H1 (cell line): ENCODE results near the gene KIAA1755. TPM values are rescaled to one million over a fixed set of nuclear protein-coding genes. Genes with fewer than 3 reads are reported as not detected.

ENCODE experiments used
- CTCF ChIA-PET: fragments of 300-600 bp; sonication (Branson Sonifier 250); formaldehyde crosslinking; loops from one replicate; lab custom pipeline; 2021; ENCODE audit not compliant: partially characterized antibody; lab: Charles Lee
- POLR2A ChIA-PET: fragments of 300-600 bp; sonication (Branson Sonifier 250); formaldehyde crosslinking; loops from one replicate; lab custom pipeline; 2021; ENCODE audit warnings: inconsistent platforms; ENCODE audit not compliant: partially characterized antibody; lab: Charles Lee
- DNase-seq, 2 experiments: peaks; one replicate each; pipeline versions ENCODE4 v3.0.0 to v3.0.0-alpha.2; 2010 to 2022; ENCODE audit warnings: low spot score in 2 of 2, low read depth in 1 of 2, mixed read lengths in 1 of 2
- FAIRE-seq: peaks from 2 replicates; lab custom pipeline; 2011; peaks lifted over from hg19 to GRCh38; lab: Jason Lieb, UNC
- H2AFZ ChIP-seq: 2 replicates; pipeline ENCODE4 v1.8.1; 2012; ENCODE audit warnings: low read length, inconsistent platforms
- H2AK5ac ChIP-seq: 2 replicates; pipeline ENCODE4 v1.6.1; 2013; ENCODE audit warnings: low read depth, low read length
- H2BK120ac ChIP-seq: replicated peaks from 2 replicates; pipeline ENCODE3; 2013; ENCODE audit warnings: low read depth, low read length, inconsistent platforms
- H2BK12ac ChIP-seq: 2 replicates; pipeline ENCODE4 v1.6.1; 2013; ENCODE audit warnings: low read depth, low read length
- H2BK15ac ChIP-seq: 2 replicates; pipeline ENCODE4 v1.6.1; 2013; ENCODE audit warnings: low read length
- H2BK20ac ChIP-seq: 2 replicates; pipeline ENCODE4 v1.6.1; 2013; ENCODE audit warnings: low read length
- H2BK5ac ChIP-seq: 2 replicates; pipeline ENCODE4 v1.6.1; 2013; ENCODE audit warnings: low read depth, low read length
- H3K14ac ChIP-seq: 2 replicates; pipeline ENCODE4 v1.6.1; 2013; ENCODE audit warnings: inconsistent platforms; ENCODE audit not compliant: insufficient read length
- H3K18ac ChIP-seq: 2 replicates; pipeline ENCODE4 v1.6.1; 2013; ENCODE audit warnings: low read length; ENCODE audit errors: extremely low read depth
- H3K23ac ChIP-seq: 2 replicates; pipeline ENCODE4 v1.6.1; 2013; ENCODE audit warnings: inconsistent platforms; ENCODE audit not compliant: insufficient read length
- H3K23me2 ChIP-seq: 2 replicates; pipeline ENCODE4 v1.6.1; 2013; ENCODE audit warnings: low read depth, low read length
- H3K27ac ChIP-seq: 2 replicates; pipeline ENCODE4 v1.6.1; 2011; ENCODE audit warnings: low read depth, low read length, inconsistent platforms
- H3K27me3 ChIP-seq, 4 experiments: replicated peaks in 1 of 4; 1 replicate in 1 of 4; 2 replicates in 3 of 4; pipeline versions ENCODE4 v1.6.1 to v1.8.1; 2011 to 2013; ENCODE audit warnings: low read length in 3 of 4, mild to moderate bottlenecking in 3 of 4, inconsistent platforms in 2 of 4, mixed read lengths in 2 of 4, moderate library complexity in 1 of 4; ENCODE audit not compliant: control insufficient read depth in 3 of 4, insufficient read depth in 3 of 4; ENCODE audit errors: extremely low read depth in 1 of 4
- H3K36me3 ChIP-seq, 4 experiments: 2 replicates each; pipeline versions ENCODE4 v1.6.1 to v1.8.1; 2011 to 2013; ENCODE audit warnings: mild to moderate bottlenecking in 4 of 4, low read length in 3 of 4, moderate library complexity in 2 of 4, control low read depth in 1 of 4, inconsistent platforms in 1 of 4; ENCODE audit not compliant: insufficient read depth in 4 of 4, control insufficient read depth in 2 of 4
- H3K4ac ChIP-seq: replicated peaks from 2 replicates; pipeline ENCODE3; 2013; ENCODE audit warnings: low read length, low read depth, mixed read lengths, inconsistent platforms; ENCODE audit not compliant: insufficient read length
- H3K4me1 ChIP-seq, 4 experiments: replicated peaks in 1 of 4; 1 replicate in 1 of 4; 2 replicates in 3 of 4; pipeline versions ENCODE4 v1.6.1 to v1.8.1; 2011 to 2013; ENCODE audit warnings: low read length in 3 of 4, inconsistent platforms in 2 of 4, mixed read lengths in 1 of 4; ENCODE audit not compliant: insufficient read depth in 4 of 4, control insufficient read depth in 3 of 4
- H3K4me2 ChIP-seq, 2 experiments: 2 replicates each; pipeline versions ENCODE4 v1.6.1 to v1.8.1; 2011 to 2013; ENCODE audit warnings: low read depth in 2 of 2, low read length in 2 of 2, control low read depth in 1 of 2, inconsistent platforms in 1 of 2, mild to moderate bottlenecking in 1 of 2; ENCODE audit not compliant: insufficient read depth in 1 of 2
- H3K4me3 ChIP-seq, 4 experiments: fragments of 200-600, 300-600 bp in 1 of 4; sonication (generic), shearing (Covaris generic), sonication (Bioruptor Twin) in 1 of 4; 2 replicates each; pipeline versions ENCODE4 v1.5.1 to v1.8.1; 2011 to 2016; ENCODE audit warnings: low read length in 4 of 4, low read depth in 3 of 4, control low read depth in 2 of 4, inconsistent platforms in 2 of 4, mild to moderate bottlenecking in 2 of 4, mixed read lengths in 1 of 4, moderate library complexity in 1 of 4; ENCODE audit not compliant: insufficient read depth in 2 of 4; ENCODE audit errors: extremely low read depth in 1 of 4
- H3K56ac ChIP-seq: replicated peaks from 2 replicates; pipeline ENCODE3; 2013; ENCODE audit warnings: low read depth, mild to moderate bottlenecking, mixed read lengths, low read length, inconsistent platforms; ENCODE audit not compliant: insufficient read length
- H3K79me1 ChIP-seq: 2 replicates; pipeline ENCODE4 v1.6.1; 2013; ENCODE audit warnings: low read depth, low read length, control low read depth
- H3K79me2 ChIP-seq, 2 experiments: 2 replicates each; pipeline versions ENCODE4 v1.6.1 to v1.8.1; 2012 to 2013; ENCODE audit warnings: low read length in 2 of 2, mild to moderate bottlenecking in 2 of 2, inconsistent platforms in 1 of 2; ENCODE audit not compliant: insufficient read depth in 2 of 2, control insufficient read depth in 1 of 2
- H3K9ac ChIP-seq, 4 experiments: replicated peaks in 1 of 4; 1 replicate in 1 of 4; 2 replicates in 3 of 4; pipeline versions ENCODE4 v1.6.1 to v1.8.1; 2011 to 2013; ENCODE audit warnings: low read depth in 3 of 4, low read length in 3 of 4, control low read depth in 2 of 4, mild to moderate bottlenecking in 2 of 4, moderate library complexity in 2 of 4, inconsistent platforms in 1 of 4; ENCODE audit errors: extremely low read depth in 1 of 4
- H3K9me3 ChIP-seq, 2 experiments: 2 replicates each; pipeline versions ENCODE4 v1.6.1 to v1.8.1; 2012 to 2013; ENCODE audit warnings: mild to moderate bottlenecking in 2 of 2, moderate library complexity in 2 of 2, control low read depth in 1 of 2, inconsistent platforms in 1 of 2, low read depth in 1 of 2, low read length in 1 of 2, mixed read lengths in 1 of 2; ENCODE audit not compliant: insufficient read depth in 2 of 2
- H4K20me1 ChIP-seq, 2 experiments: replicated peaks in 1 of 2; 2 replicates each; pipeline versions ENCODE3 to v1.8.1; 2011 to 2013; ENCODE audit warnings: inconsistent platforms in 2 of 2, low read length in 2 of 2, mild to moderate bottlenecking in 1 of 2; ENCODE audit not compliant: insufficient read depth in 2 of 2, control insufficient read depth in 1 of 2
- H4K5ac ChIP-seq: 2 replicates; pipeline ENCODE4 v1.6.1; 2013; ENCODE audit warnings: low read length, low read depth, mixed read lengths, inconsistent platforms; ENCODE audit not compliant: insufficient read length
- H4K8ac ChIP-seq: 2 replicates; pipeline ENCODE4 v1.8.0; 2013; ENCODE audit warnings: mild to moderate bottlenecking, moderate library complexity, low read length, inconsistent platforms; ENCODE audit not compliant: insufficient read depth; ENCODE audit errors: extremely low read depth
- H4K91ac ChIP-seq: replicated peaks from 2 replicates; pipeline ENCODE3; 2013; ENCODE audit warnings: low read length, mixed read lengths, inconsistent platforms; ENCODE audit not compliant: insufficient read length
- BACH1 ChIP-seq: IDR thresholded peaks from 2 replicates; pipeline ENCODE4 v1.6.1; 2012; ENCODE audit warnings: low read length, improper control_type of control experiment
- CBX5 ChIP-seq: fragments of 300-800, 300-1000 bp; sonication (generic); IDR thresholded peaks from 2 replicates; pipeline ENCODE4 v1.7.1; 2016; ENCODE audit warnings: antibody characterized with exemption, low read length, low read depth
- HDAC2 ChIP-seq, 2 experiments: fragments of 300-600 bp in 1 of 2; sonication (generic) in 1 of 2; IDR thresholded peaks; 2 replicates each; pipeline ENCODE4 v1.6.1; 2011 to 2012; ENCODE audit warnings: low read depth in 2 of 2, low read length in 2 of 2, mild to moderate bottlenecking in 2 of 2, moderate library complexity in 2 of 2, borderline replicate concordance in 1 of 2, inconsistent platforms in 1 of 2
- HDAC6 ChIP-seq: IDR thresholded peaks from one replicate; pipeline ENCODE4 v1.7.1; 2012; ENCODE audit warnings: low read depth, mild to moderate bottlenecking, inconsistent platforms, low read length, moderate library complexity
- RAD21 ChIP-seq, 2 experiments: IDR thresholded peaks in 1 of 2; conservative IDR thresholded peaks in 1 of 2; 2 replicates each; pipeline ENCODE4 v1.6.1; 2011; ENCODE audit warnings: low read depth in 2 of 2, low read length in 2 of 2, improper control_type of control experiment in 1 of 2, inconsistent platforms in 1 of 2, mild to moderate bottlenecking in 1 of 2, moderate library complexity in 1 of 2
- SIX5 ChIP-seq: IDR thresholded peaks from 2 replicates; pipeline ENCODE4 v1.6.1; 2011; ENCODE audit warnings: mild to moderate bottlenecking, low read depth, low read length
- TBP ChIP-seq: IDR thresholded peaks from 2 replicates; pipeline ENCODE4 v1.6.1; 2011; ENCODE audit warnings: low read depth, low read length, improper control_type of control experiment
- WGBS, 2 experiments: shearing (Covaris generic) in 1 of 2; methylation state at CpG; one replicate each; pipeline versions ENCODE4 v1.1.6 to v1.1.7; 2013 to 2015; ENCODE audit warnings: low lambda C conversion rate in 2 of 2, mixed read lengths in 2 of 2, inconsistent platforms in 1 of 2, low coverage in 1 of 2, missing lambda C conversion rate in 1 of 2; ENCODE audit not compliant: insufficient replicate concordance in 2 of 2, insufficient coverage in 1 of 2, insufficient read length in 1 of 2; ENCODE audit errors: extremely low coverage in 1 of 2, missing lambda C conversion rate in 1 of 2; 5-methylcytosine and 5-hydroxymethylcytosine counted together
- polyA plus RNA-seq, 7 experiments: library from polyadenylated mRNA; depleted of rRNA in 3 of 7; stranded (reverse) in 5 of 7; unstranded in 2 of 7; fragments of >200 nt in 5 of 7; fragments of 200-250 nt in 2 of 7; gene quantifications; 1 replicate in 5 of 7; 2 replicates in 1 of 7; 4 replicates in 1 of 7; pipeline versions ENCODE4 v1.2.1 to v1.2.3, GENCODE V29; 2011 to 2013; ENCODE audit warnings: missing spikeins in 2 of 7, mixed read lengths in 2 of 7
- total RNA-seq: library from RNA; stranded (reverse); fragmentation: NEBNext Ultra II Directional; extraction: Animal tissue kit (Norgen Biotek cat#: 25700); gene quantifications from 2 replicates; pipeline ENCODE4 v1.2.1, GENCODE V29; 2021
- TF ChIP-seq, protein P1 (sequence below), 3 experiments: IDR thresholded peaks; 1 replicate in 2 of 3; 2 replicates in 1 of 3; pipeline versions ENCODE4 v1.5.1 to v1.6.1; 2011; ENCODE audit warnings: low read length in 3 of 3, mild to moderate bottlenecking in 3 of 3, inconsistent platforms in 2 of 3, low read depth in 1 of 3, moderate library complexity in 1 of 3; ENCODE audit not compliant: insufficient read depth in 1 of 3; ENCODE audit errors: control extremely low read depth in 1 of 3

KIAA1755 gene
- total and polyA plus RNA-seq, 2 of the 8 experiments (the other 6 are each of a cell fraction or from before 2014, with no cell fraction given): 0.23 TPM; not detected in 1

DNA sequence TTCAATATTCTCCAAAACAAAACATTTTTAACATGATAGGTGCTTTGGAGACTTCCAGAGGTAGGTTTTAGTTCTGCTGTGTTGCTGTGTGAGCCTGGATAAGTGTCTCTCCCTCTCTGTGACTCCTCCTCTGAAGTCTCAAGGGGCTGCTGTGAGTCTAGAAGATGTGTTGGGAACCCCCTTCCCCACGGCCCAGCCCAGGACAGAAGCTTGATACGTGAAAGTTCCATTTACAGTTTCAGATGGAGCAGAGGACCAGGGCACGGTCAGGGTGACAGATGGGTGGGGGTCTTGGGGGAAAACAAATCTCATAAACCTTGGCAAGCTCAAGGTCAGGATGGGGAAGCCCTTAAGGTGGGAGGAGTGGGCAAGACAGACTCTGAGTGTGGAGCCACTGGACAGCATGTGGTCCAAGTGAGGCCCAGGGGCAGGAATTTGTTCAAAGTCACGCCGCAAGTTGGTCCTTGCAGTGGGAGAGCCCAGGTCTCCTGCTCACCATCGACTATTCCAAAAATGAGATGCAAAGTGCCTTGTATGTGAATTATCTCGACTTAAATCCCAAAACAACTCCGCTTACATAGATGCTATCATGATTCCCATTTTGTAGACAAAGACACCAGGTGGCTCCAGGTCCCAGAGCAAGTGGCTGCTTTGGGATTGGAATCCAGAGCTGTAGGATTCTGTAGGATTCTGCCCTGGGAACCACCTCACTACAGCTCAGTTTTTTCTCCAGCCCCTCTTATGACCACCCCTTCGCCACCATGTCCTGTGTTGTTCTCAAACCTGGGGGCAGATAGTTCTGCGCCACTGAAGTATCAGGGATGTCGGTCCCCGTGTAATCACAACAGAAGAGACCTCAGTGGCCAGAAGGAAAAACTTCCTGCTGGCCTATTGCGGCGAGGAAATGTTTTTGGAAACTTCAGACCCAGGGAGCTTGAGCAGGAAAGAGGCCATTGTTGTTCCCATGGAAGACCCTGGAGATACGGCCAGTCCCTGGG, 97.4 kb downstream of the KIAA1755 start:
- H3K23me2 ChIP-seq: peaks cover 4% of the 10 kb centered on the region; the same call in 1 of the 2 replicates
- TF ChIP-seq HDAC2 (IDR thresholded peaks at IDR 0.05; ENCODE audit: borderline replicate concordance in 1 of 2, low read depth in 2 of 2, low read length in 2 of 2) (no peak), CBX5 (no peak), TBP (no peak), SIX5 (no peak), BACH1 (no peak), HDAC6 (no peak), RAD21 (IDR thresholded peaks at IDR 0.05 in 1 of 2, conservative IDR thresholded peaks at IDR 0.05 in 1 of 2; ENCODE audit: low read depth in 2 of 2, low read length in 2 of 2) (no peak)
- TF ChIP-seq, protein P1, sequence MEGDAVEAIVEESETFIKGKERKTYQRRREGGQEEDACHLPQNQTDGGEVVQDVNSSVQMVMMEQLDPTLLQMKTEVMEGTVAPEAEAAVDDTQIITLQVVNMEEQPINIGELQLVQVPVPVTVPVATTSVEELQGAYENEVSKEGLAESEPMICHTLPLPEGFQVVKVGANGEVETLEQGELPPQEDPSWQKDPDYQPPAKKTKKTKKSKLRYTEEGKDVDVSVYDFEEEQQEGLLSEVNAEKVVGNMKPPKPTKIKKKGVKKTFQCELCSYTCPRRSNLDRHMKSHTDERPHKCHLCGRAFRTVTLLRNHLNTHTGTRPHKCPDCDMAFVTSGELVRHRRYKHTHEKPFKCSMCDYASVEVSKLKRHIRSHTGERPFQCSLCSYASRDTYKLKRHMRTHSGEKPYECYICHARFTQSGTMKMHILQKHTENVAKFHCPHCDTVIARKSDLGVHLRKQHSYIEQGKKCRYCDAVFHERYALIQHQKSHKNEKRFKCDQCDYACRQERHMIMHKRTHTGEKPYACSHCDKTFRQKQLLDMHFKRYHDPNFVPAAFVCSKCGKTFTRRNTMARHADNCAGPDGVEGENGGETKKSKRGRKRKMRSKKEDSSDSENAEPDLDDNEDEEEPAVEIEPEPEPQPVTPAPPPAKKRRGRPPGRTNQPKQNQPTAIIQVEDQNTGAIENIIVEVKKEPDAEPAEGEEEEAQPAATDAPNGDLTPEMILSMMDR (IDR thresholded peaks at IDR 0.05; ENCODE audit: control extremely low read depth in 1 of 3, insufficient read depth in 1 of 3, low read depth in 1 of 3, low read length in 3 of 3): no peak
- POLR2A ChIA-PET: no interaction called here
- H2BK5ac ChIP-seq: no peak overlapping the region
- H3K9me3 ChIP-seq: no peaks in the 10 kb centered on the region
- DNase-seq: no peak
- no peak overlapping the region for H3K4me3 ChIP-seq
- no peak overlapping the region for H3K27ac ChIP-seq
- H3K4me2 ChIP-seq: no peak overlapping the region
- no peak overlapping the region for H2BK120ac ChIP-seq
- no peak overlapping the region for H3K14ac ChIP-seq
- H3K79me2 ChIP-seq: no peaks in the 10 kb centered on the region
- H4K20me1 ChIP-seq: no peaks in the 10 kb centered on the region
- no peak overlapping the region for H3K9ac ChIP-seq
- H3K18ac ChIP-seq: no peak overlapping the region
- H3K36me3 ChIP-seq: no peaks in the 10 kb centered on the region
- H2BK12ac ChIP-seq: no peak overlapping the region
- H2BK20ac ChIP-seq: no peak overlapping the region
- H3K4me1 ChIP-seq: peaks cover 0 to 2% (median 0%) of the 10 kb centered on the region in 4 experiments; a peak in 1 of 7 replicates
- no peaks in the 10 kb centered on the region for H3K79me1 ChIP-seq
- H3K4ac ChIP-seq: no peak overlapping the region
- H3K27me3 ChIP-seq: no peaks in the 10 kb centered on the region; a peak in 2 of 7 replicates
- 74% methylated on average over 15 of the region's 15 CpGs; no CpG with 5 or more reads in 1 of the 2 experiments for WGBS, 2 experiments
- H2AFZ ChIP-seq: no peak overlapping the region
- no peak overlapping the region for H4K5ac ChIP-seq
- CTCF ChIA-PET: interaction anchor here (0.9 to 5.2 kb wide), 9 partner anchors 8 to 102 kb away, joined by 3 to 22 read pairs (median 13); no protein-coding TSS in a partner anchor
- H2BK15ac ChIP-seq: no peak overlapping the region
- no peak overlapping the region for H2AK5ac ChIP-seq
- no peak overlapping the region for H3K23ac ChIP-seq
- no peak for FAIRE-seq
- H4K8ac ChIP-seq: no peak overlapping the region
- H3K56ac ChIP-seq: no peak overlapping the region
- no peak overlapping the region for H4K91ac ChIP-seq
